GM21825 (cell line): ENCODE results near the gene RXFP2.

ENCODE experiments used
- ATAC-seq: cut with Tn5 transposase; IDR thresholded peaks from one replicate; pipeline ENCODE4 v1.9.1; 2021; ENCODE audit warnings: mild to moderate bottlenecking, moderate library complexity; ENCODE audit not compliant: unreplicated experiment

RXFP2 gene, protein sequence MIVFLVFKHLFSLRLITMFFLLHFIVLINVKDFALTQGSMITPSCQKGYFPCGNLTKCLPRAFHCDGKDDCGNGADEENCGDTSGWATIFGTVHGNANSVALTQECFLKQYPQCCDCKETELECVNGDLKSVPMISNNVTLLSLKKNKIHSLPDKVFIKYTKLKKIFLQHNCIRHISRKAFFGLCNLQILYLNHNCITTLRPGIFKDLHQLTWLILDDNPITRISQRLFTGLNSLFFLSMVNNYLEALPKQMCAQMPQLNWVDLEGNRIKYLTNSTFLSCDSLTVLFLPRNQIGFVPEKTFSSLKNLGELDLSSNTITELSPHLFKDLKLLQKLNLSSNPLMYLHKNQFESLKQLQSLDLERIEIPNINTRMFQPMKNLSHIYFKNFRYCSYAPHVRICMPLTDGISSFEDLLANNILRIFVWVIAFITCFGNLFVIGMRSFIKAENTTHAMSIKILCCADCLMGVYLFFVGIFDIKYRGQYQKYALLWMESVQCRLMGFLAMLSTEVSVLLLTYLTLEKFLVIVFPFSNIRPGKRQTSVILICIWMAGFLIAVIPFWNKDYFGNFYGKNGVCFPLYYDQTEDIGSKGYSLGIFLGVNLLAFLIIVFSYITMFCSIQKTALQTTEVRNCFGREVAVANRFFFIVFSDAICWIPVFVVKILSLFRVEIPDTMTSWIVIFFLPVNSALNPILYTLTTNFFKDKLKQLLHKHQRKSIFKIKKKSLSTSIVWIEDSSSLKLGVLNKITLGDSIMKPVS

DNA sequence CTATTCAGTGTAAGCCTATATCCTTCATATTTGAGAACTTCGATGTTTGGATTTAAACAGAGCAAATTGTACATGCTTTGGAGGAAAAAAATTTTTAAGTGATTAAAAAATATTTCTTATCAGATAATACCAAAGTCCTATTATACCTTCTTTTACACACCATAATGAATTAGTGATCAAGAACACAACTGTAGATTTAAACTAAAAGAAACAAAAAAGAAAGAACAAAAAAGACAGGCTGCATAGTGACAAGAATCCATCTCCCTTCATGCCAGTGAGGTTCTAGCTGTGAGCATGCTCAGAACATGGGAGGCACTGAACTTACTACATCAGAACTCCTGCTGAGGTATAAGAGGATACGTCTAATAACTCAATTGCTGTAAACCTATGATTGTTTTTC lies at the start of gene RXFP2:
Gene RXFP2, plus strand, starts transcription at position 301 of the 400 bp plus-strand sequence. Its CDS starts 87 bp downstream, at position 388.
- ATAC-seq: no peak

DNA sequence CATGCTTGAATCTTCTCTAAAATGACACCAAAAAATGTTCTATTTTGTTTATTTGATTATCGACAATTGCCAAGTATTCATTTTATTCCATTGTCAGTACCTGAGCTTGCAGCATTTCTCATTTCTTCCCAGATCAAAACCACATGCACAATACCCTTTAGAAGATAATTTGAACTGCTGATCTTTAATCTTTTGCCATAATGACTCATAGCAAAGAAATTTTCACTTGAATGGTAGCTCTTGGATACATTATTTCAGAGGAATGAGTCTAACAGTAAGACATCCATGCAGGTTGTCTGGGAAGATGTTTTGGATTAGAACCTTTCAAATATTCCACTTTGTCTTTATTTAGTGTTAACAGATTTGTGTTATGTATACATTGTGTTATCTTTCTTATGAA lies 42.0 kb upstream of the RXFP2 start:
- no peak for ATAC-seq

- ATAC-seq: no peak
Measured at GRCh38 chr13:31699650-31700049, 39.7 kb upstream of the RXFP2 start.

DNA sequence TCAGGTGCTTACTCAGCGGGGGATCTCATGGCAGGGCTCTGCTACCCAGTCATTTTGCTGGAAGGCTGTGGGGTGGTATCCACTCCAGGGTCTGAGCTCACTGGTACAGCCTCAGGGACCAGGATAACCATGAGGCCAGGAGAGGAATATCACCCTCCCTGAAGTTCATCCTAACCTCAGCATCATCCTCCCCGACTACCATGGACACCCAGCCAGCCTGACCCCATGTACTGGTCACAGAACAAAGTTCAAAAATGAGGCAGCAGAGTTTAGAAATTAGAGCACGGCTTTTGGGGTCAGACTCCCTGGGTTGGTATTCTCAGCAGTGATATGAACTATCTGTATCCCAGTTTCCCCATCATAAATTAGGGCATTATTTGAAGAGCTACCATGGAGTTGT lies 35.5 kb upstream of the RXFP2 start:
- ATAC-seq: no peak

- ATAC-seq: no peak
Measured at GRCh38 chr13:31706105-31706504, 33.2 kb upstream of the RXFP2 start.

DNA sequence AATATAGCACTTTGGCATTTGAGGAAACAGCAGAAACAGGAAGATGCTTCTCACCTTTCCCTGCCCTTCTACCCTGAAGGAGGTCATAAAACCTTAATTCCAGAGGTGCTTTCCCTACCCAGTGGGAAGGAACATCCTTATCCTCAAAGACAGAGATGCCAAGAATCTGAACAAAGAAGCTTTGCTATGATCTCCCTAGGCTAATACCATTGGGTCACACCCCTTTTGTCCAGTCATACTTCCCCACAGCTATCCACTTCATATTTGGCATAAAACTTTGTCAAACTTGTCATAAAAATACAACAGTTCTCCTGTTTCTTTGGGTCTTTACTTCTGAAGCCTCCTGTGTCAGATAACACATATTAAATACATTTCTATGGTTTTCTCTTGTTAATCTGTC lies 21.7 kb upstream of the RXFP2 start:
- ATAC-seq: no peak

DNA sequence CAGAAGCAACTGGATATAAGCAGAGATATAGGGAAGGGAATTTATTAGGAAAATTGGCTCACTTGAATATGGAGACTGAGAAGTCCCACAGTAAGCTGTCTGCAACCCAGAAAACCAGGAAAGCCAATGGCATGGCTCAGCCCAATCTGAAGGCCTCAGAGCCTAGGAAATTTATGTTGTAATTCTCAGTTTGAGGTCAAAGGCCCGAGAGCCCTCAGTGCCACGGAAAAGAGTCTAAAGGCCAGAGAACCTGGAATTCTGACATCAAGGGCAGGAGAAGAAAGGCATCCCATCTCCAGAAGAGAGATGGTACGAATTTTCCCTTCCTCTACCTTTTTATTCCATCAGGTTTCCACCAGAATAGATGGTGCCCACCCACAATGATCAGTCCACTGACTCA lies 20.1 kb upstream of the RXFP2 start:
- ATAC-seq: no peak

- ATAC-seq: no peak
Measured at GRCh38 chr13:31722673-31723072, 16.7 kb upstream of the RXFP2 start.

GRCh38 chr13:31725841-31726240 lies 13.5 kb upstream of the RXFP2 start:
- ATAC-seq: no peak

DNA sequence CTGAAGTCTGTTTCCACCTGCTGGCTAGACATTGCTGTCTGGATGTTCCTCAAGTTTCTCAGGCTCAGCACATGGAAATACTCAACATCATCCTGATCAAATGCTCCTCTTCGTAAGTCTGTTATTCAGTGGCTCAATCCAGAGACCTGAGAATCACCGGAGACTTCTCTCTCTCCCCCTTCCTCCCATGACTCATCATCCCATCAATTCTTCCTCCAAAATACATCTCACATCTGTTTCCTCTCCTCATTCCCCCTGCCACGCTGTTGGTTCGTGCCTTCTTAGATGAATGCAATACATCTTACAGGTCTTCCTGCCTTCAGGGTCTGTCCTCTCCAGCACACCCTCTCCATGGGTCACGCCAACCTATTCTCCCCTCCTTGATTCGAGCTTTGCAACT lies 7.4 kb upstream of the RXFP2 start:
- no peak for ATAC-seq

DNA sequence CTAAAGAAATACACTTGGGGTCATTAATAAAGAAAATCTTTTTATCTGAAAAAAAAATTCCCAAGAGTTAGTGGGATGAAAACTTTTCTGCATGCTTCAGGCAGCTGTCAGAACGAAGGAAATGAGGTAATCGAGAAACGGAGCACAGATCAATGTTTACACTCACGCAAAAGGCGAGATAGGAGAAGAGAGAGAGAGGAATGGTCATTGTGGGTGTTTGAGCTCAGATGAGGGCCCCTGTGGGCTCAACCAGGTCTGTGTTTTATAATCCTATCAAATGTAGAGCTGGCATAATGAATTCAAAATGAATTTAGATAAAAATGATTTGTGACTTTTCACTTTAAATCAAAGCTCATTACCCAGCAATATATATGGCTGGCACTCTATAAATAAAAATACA lies 6.3 kb upstream of the RXFP2 start:
- ATAC-seq: no peak

GRCh38 chr13:31733647-31734046 lies 5.7 kb upstream of the RXFP2 start:
- ATAC-seq: no peak

DNA sequence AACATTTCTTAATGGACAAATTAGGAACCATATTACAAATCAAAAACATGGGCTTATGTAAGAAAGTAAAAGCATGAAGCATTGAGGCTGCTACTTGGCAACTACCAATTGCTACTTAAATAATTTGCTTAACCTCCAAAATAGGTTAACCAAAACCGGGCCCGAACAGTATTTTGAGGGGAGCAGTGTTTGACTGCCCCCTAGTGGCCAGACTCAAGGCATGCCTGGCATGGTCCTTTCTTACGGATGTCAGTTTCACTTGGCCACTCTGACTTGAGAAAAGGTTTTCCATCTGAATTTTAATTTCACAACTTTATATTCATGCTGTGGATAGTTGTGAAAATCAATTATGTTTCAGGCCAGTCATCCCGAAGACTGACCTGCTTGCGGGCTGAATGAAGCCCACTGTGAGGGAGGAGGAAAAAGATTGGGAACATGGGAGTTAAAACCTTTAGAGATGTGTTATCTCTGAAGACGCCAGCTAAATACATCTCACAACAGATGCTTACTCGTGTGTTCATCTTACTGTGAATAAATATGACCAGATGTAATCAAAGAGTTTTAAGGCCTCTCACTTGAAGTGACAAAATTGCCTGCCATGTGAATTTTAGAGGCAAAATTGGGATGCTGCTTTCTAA lies 2.9 kb downstream of the RXFP2 start:
- ATAC-seq: peak; percentile 65

GRCh38 chr13:31747291-31747690 lies 8.0 kb downstream of the RXFP2 start:
- ATAC-seq: no peak

GRCh38 chr13:31747966-31748365 lies 8.6 kb downstream of the RXFP2 start:
- ATAC-seq: no peak

DNA sequence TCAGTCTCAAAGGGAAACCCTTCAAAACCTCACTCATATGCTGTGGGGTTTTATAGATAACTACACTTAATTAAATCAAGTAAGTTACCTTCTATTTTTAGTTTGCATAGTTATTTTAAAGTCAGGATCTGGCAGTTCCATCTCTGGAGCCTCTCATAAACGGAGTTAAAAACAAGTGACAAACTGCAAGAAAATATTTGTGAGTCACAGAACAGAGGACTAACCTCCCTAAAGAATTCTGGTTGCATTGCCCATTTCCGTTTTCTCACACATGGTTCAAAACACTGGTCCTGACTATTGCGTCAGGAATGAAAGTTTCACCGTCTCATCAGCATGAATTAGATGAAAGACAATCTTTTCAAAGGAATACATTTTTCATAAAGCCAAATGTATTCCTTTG lies 10.6 kb downstream of the RXFP2 start:
- no peak for ATAC-seq

DNA sequence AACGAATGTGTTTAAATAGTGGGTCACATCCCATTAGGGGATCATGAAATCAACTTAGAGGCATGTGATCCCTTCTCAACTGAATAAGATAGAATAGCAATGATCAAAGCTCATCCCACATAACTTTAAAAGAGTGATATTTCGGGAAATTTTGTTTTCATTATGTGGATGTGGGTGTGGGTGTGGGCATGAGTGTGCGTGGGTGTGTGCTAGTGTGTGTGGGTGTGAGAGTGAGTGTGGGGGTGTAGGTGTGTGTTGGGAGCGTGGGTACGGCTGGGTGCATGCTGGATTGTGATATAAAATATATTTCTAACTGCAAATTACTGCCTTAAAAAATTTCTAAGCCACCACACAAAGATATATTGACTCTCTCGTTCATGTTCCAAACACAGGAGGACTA lies 15.9 kb downstream of the RXFP2 start:
- ATAC-seq: no peak

DNA sequence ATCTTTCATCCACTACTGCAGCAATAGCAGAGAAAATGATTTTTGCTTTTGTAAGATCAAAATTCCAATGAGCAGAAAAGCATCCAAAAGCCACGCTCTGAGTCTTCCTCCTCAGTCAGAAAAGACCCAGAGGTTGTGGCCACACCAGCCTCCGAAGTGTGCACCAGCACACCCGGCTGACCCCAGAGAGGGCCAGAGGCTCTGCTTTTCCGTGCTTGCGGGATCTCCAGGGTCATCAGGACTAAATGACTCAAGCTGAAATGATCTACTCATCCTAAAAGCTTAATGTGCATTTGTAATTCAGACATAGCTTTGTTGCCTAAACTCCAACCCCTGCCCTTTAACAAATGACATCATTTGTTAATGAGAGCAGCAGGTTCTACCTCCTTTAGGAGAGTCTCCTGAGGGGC lies 16.5 kb downstream of the RXFP2 start:
- no peak for ATAC-seq

DNA sequence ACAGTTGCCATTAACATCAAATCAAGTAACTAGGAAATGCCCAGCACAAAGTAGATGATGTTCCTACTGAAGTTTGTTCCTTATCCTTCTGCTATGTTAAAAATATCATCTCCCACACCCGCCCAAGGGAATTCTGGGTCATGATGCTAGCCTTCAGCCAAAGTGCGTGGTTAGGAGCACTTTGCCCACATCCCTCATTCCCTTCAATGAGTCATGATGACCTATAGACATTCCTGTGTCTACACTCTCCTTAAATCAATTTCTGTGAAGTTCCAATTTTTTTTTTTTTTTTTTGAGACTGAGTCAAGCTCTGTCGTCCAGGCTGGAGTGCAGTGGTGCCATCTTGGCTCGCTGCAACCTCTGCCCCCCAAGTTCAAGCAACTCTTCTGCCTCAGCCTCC lies 17.0 kb downstream of the RXFP2 start:
- no peak for ATAC-seq

GRCh38 chr13:31761951-31762350 lies 22.6 kb downstream of the RXFP2 start:
- ATAC-seq: no peak

DNA sequence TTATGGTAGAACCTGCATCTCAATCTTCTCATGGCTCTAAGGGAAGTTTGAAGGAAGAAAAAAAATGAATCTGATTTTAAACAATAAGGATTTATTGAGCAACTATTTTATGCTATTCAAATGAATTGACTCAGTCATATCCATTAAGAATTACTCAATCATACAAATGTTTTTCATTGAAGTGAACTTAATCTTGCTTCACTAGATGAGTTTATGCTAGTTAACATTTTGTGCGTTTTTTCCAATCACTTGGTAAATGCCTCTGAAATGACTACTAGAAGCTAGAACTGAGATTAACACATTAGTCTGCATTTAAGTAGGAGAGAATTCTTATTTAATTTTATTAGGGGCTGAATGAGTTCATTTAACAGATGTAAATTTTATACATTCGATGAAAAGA lies 25.2 kb downstream of the RXFP2 start:
- ATAC-seq: no peak
